DMS 273 (cell line): ENCODE measurements around the gene CDC14B.
"Not testable (repeated sequence)": the region's sequence is repeated elsewhere in the genome, so short reads cannot be mapped to it uniquely, and the experiment has no call there.

Experiments
- DNase-seq: peaks from one replicate; lab custom pipeline; 2025; ENCODE audit not compliant: unreplicated experiment; lab: John Stamatoyannopoulos, UW

CDC14B gene

DNA sequence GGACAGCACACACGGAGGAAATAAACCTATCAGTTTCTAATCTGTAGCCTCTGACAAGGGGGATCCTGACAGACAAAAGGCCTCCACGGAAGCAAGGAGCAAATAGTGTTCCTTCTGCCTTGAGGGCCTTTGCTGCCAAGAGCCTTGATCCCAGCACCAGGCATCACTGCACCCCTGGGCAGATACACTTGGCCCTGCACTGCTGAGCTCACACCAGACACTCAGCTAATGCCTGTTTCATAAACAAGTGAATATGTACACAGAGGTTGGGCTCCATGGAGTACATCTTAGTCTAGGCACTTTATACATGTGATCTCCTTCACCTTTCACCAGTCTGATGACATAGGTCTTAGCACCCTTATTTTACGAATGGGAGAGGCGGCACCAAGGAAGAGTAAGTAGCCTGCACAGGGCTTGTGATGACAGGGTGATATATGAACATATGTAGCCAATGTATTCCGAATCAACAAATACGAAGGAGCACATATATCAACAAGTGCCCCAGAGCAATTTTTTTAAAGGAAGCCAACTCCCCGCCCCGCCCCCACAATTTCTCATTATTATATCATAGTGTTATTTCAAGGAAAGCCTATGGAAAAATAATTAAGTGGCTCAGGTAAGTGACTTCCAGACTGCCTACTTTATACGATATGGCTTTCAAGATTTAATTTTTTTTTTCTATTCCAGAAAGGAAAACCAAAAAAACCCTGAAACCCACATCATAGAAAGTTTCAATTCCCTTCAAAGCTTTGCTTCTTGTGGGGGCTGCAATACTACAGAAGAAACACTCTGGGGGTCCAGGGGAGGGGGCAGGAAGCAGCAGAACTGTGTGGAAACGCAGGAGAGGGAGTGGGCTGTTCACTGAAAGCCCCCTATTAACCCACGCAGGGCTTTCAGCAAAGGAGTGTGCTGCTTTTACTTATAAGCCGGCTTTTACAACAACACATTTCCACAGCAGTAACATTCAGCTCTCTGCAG is 32.0 kb downstream of the CDC14B start:
- no peak for DNase-seq

DNA sequence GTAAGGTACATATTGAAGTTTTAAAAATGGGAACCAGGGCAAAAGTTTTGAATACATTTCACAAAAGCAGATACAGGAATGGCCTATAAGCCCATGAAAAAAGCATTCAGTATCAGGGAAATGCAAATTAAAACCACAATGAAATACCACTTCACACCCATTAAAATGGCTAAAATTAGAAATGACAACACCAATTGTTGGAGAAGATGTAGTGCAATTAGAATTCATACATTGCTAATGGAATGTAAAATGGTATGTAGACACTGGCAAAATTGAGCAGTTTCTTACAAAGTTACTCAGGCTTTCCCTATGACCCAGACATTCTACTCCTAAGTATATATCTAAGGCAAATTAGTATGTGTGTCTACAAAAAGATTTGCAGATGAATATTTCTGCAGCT is 34.2 kb downstream of the CDC14B start:
- DNase-seq: no peak

DNA sequence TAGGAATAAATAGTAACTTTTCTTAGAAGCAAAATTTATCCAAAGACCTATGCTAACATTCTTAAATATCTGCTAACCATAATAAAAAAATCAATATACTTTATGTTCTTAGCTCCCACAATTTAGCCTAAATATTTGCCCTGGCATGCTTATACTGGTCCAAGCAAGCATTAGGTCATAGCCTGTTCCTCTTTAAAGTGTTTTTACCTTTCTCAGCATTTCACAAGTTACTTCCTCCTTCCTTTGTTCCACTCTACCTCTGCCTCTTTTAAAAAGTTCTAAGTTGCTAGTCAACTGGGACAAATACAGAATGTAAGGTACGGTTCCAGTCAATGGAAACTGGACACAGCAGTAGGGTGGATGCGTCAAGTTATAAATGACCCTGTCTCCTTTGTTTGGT is 37.4 kb downstream of the CDC14B start:
- DNase-seq: not testable (repeated sequence)

DNA sequence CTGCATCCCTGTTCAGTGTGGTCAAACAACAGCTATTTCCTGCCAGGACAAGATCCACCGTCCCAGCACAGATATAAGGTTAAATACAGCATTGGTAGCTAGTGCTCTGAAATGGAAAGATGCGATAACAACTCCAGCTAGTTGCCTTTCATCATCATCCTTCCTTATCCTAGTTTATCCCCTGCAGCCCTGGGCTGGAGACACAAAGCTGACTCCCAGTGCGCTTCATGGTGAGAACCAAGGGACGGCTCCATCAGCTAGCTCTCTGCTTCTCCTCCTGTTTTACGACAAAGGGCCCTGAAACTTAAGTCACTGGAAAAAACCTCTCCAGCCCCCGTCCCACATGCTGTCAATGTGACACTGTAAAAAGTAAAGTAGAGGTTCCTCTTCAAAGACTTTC is 37.9 kb downstream of the CDC14B start:
- DNase-seq: no peak

DNA sequence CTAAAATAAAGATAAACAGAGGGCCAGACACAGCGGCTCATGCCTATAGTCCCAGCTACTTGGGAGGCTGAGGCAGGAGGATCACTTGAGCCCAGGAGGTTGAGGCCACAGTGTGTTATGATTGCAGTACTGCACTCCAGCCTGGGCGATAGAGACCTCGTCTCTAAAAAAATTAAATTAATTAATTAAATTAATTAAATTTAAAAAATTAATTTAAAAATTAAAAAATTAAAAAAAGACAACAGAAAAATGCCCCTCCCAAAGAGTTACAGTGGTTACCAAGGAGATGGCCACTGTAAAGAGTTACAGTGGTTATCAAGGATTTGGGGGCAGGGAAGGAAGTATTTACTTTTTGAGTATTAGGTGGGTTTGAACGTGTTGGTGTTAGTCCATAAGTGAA is 38.3 kb downstream of the CDC14B start:
- DNase-seq: no peak

DNA sequence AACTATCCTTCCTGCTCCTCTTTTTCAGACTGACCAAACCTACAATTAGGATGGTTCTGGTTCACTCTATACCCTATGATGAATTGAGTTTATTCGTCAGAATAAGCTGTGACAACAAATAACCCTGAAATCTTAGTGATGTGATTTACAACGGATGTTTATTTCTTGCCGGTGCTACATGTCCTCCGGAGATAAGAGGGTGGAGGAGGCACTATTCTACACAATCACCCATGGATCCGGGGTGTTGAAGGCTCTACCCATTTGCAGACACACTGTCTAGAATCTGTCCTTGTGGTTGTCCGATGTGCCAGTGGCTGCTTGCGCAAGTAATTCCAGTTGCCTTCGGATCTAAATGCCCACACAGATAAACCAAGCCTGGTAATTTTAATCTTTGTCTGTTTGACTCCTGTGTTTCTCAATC is 44.7 kb downstream of the CDC14B start:
- no peak for DNase-seq

DNA sequence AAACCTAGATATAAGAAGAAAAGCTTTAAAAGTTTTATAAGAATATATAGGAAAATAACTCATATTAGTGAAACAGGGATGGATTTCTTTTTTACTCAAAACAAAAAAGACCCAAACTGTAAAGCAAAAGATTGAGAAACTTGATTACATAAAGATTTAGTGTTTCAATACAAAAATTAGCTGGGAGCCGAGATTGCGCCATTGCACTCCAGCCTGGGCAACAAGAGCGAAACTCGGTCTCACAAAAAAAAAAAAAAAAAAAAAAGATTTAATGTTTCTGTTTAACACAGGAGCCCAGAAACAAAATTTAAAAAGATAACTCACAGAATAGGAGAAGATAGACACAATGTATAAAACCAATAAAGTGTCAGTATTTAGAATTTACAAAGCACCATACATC is 45.2 kb downstream of the CDC14B start:
- DNase-seq: no peak

DNA sequence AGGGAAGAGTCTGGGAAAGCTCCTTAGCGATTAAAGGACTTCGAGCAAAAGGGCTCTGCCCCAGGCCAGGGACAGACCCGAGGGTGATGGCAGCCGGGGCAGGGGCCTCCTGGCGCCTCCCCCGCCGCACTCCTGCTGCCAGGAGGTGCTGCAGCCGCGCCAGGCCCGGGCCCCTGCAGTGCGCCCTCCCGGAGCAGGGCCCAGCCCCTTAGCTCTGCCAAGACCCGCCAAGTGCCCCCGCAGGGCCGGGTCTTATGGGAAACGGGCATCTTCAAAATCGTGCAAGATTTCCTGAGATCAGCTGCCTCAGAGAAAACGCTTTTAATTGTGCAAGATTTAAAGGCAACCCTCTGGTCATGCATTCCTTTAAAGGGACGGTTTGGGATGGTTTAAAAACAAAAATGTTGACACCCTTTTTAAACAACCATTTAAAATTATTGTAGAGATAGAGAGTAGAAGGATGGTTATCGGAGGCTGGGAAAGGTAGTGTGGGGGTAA is 52.4 kb downstream of the CDC14B start:
- DNase-seq: peak; percentile 75

DNA sequence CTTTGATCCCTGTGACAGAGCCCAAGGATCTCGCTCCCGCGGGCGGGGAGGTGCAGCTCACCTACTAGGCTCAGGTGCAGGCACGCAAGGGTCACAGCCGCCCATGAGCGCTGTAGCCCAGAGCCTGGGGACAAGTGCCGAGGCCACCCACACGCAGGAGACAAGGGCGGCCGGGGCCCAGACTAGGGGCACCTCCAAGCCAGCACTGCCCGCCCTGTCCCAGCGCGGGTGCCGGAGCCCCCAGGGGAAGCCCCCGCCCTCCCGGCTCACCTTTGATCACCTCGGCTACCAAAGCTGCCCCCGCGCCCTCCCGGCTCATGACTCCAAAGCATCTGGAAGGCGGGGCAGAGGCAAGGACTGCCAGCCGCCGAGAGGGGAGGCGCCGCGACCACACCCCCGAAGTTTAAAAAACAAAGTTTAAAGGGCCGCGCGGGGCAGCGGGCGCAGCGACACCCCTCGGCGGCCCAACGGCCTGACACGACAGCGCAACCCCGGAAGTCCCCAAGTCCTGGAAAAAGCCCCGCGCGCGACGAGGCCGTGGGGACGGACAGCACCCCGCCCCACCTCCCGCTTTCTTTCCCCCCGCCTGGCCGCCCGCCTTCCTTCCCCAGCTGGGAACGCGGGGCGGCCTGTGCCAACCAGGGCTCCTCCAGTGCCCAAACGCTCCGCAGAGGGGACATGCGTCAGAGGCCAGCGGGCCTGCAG is 53.0 kb downstream of the CDC14B start:
- peak; percentile 77 for DNase-seq

DNA sequence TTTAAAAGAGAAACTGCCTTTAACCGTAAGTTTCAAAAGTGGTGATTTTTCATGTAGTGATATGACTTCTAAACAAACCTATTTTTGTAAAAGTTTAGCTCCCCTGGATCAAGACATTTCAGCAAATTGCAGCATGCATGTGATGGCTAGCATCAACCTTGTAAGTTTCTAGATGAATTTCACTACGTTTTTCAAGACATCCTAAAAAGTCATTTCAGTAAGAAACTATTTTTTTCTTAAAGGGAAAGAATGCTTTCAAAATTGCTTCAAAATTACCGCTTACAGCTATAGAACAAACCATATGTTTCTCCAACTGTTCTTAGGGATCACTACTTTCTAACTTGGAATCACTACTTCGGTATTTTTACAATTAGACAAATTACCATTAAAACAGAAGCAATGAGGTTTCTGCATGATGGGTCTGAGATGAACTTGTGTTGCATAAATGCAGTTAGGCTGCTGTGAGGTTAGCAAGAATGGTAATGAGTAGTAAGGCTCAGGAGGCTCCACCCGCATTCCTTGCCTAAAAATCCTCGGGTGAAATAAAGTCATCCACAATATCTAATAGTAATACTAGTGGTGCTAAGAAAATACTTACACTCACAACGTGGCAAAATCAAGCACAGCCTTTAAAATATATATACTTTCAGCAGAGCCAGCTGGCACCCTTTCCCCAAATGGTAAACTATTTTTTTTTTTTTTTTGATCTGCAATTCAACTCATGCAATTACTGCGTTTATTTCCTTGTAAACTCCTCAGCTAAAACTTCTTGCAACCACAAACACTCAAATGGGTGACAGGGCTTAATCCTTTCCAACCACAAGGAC is 53.8 kb downstream of the CDC14B start:
- DNase-seq: no peak

DNA sequence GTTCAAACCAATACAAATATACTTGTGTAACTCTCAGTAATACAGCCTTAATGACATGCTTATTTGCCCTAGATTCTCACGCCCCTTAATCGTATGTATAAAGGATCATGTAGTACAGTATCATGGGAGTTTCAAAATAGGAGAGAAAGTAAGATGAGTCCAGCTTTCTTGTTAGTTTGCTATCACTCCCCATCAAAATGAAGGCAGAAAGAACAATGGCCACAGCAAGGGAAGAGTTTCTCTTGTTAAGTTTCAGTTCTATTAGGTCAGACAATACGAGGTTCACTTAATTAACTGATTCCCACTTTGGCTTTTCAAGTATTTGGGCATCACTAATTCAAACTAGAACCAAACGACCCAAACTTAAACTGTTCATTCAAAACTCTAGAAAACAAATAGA is 55.4 kb downstream of the CDC14B start:
- DNase-seq: no peak

DNA sequence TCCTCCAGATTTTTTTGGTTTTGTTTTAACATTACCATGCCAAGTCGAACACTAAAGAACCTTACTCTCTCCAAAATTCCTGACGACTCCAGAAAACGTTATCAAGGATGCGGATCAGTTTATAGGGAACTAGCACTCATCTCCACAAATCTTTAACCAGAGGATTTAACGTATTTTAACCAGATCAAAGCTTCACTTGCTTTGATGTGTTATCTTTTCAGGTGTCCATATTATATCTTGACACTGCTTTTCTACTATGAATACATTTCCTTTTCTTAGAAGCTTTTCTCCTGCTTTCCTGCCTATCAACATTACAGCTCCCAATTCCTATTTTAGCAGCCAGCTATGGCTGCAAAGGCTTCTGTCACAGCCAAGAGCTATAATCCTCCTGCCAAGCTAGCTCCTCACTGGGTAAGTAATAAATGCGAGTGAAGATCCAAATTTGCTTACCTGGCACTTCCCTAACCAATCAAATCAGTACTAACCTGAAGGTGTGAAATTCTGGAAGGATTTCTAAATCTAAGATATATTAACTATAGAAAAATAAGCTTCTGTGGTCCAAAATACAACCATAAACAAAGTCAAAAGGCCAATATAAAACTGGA is 60.2 kb downstream of the CDC14B start:
- DNase-seq: no peak

DNA sequence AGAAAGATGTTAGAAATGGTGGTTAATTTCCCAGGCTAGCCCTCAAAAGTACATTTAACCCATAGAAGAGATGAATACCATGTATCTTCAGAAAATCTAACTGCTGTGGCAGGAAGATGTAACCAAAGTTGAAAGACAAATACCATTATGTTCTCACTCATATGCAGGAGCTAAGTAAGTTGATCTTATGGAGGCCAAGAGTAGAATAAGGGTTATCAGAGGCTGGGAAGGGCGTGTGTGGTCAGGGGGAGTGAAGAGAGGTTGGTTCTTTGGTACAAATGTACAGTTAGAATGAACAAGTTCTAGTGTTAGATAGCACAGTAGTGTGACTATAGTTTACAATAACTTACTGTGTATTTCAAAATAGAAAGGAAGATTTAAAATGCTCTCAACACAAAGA is 61.7 kb downstream of the CDC14B start:
- DNase-seq: no peak

DNA sequence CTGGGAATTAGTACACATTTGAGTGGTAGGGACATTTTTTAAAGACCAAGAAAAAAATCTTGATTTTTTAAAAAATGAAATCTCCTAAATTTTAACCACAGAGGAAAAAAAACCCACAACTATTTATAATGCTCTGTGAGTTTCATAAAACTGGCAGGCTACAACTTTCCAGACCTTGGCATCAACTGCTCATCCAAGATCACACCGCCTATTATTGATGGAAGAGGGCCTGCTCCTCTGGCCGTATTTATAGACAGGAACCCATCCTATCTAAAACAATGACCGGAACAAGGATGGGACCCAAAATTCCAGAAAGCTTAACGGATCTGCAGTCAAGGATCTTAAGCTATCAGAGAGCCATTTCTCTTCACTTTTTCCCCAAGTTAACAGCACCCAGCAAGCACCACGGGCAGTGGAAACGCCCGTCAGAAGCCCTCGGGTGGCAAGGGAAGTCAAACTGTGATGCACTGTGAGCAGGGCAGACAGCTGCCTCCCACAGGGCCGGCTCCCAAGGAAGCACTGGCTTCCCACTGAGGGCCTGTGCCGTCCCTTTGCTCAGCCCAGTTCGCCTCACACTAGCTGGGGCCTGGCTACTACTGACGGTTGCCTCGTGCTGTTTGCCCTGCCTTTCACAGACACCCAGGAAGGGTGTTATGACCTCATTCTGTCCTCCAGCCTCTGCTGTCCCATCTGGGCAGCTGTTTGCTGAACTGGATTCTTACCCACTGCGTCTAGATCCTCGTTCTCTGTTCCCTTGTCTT is 62.8 kb downstream of the CDC14B start:
- DNase-seq: no peak

DNA sequence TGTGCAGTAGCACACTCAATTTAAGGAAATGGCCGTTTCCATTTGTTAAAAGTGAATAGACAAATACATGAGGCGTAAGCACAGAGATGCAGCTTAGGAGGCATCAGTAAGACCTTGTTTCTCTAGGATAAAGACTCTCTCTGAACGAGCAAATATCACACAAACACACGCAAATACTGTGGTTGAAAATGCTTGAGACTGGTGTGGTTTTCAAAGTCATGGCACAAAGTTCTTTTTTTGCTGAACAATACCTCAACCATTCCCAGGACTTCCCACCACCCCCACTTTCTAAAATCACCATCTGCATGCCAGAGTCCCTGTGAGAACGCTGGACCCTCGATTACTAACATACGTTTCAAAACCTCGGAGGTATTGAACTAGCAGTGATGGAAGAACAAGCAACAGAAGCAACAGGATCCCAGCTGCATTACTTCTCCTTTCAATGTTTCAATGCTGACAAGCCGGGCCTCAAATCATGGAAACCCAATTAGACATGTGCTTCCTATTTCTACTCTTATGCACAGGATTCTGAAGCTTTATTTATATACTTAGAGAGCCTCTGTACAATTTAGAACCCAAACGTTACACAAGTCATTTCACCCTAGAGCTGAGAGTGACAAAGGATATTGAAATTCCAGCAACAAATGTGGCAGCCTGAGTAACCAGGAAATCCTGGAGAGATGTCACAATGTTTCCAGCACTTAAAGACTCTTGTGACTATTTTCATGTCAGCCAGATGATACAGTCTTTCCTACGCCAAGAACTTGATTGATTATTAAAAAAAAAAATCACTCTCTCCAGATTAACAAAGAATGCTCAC is 63.9 kb downstream of the CDC14B start:
- no peak for DNase-seq

DNA sequence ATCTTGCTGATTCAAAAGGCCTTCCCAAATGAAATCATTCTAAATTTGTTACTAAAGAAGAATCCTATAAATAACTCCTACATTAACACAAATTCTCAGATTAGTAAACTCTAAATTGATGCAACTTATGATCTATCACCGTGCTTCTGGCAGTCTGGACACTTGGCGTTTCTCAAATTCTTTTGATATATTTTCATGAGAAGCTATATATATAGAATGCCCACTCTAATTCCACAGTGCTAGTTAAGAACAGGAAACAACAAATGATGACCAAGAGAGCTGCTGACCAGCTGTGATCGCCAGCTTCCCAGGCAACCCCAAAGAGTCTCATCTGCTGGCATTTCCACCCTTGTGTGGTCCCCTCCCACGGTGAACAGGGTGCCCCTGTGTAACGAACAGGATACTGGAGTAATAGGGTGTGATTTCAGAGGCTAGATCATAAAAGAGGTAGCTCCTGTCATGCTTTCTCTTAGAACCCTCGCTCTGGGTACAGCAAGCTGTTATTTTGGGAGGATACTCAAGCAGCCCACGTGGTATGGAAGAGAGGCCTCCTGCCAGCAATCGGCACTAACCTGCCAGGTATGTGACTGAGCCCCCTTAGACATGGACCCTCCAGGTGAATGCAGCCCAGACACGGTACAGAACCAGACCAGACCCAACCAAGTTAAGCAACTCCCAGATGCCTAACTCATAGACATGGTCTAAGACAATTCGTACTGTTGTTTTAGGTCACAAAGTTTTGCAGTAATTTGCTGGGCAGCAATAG is 64.7 kb downstream of the CDC14B start:
- DNase-seq: no peak

DNA sequence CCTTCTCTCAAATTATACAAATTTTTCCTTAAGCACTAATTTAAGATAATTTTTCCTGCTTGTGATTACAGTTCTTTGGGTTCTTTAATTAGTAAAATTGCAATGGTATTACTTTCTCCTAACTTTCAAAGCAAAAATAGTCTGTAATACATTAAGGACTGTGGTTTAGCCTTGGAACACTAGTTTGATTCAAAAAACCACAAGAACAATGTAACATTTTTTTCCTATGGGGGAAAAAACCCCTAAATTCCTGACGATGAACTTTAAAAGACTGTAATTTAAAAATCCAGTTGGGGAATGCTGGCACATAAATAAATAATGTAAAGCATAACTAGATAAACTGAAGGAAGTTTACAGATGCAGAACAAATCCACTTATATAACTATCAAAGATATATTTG is 65.3 kb downstream of the CDC14B start:
- no peak for DNase-seq

DNA sequence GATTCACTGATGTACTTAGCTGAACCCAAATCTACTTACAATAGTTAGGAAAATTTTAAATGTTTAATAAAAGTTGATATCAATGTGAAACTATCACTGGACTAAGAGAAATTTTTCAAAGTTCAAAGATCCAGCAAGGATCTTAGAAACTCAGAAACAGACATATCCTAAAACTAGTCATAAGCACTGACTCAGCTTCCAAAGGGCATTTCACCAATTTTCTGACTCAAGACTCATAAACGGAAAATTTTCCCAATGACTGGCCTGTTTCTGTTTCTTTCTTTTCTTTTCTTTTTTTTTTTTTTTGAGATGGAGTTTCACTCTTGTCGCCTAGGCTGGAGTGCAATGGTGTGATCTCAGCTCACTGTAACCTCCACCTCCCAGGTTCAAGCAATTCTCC is 66.6 kb downstream of the CDC14B start:
- DNase-seq: no peak
